Activated CD4-positive, alpha-beta T cell treated with anti-CD3 and anti-CD28 coated beads, Interleukin-2, amount 10 ng/mL, durations not matched to agents 7 days and 5 days (primary cell): Measurements from ENCODE around the gene HOXC13. TPM values are rescaled to one million over a fixed set of nuclear protein-coding genes. Genes with fewer than 3 reads are reported as not detected.
A peak's percentile ranks its signal among the peaks of the same experiment; 100 is the strongest.

ENCODE experiments used
- CTCF ChIA-PET: fragments of 350-600 bp; sonication (Branson Sonifier 250); formaldehyde crosslinking; loops from one replicate; lab custom pipeline; 2021; ENCODE audit warnings: antibody characterized with exemption; lab: Charles Lee
- POLR2A ChIA-PET: fragments of 350-600 bp; sonication (Branson Sonifier 250); formaldehyde crosslinking; loops from one replicate; lab custom pipeline; 2021; ENCODE audit warnings: antibody characterized with exemption; lab: Charles Lee
- DNase-seq: peaks from one replicate; pipeline ENCODE4 v3.0.0-alpha.2; 2020
- H3K27ac Mint-ChIP-seq: one replicate; pipeline ENCODE4 v1.8.0; 2021; ENCODE audit warnings: mild to moderate bottlenecking, moderate library complexity, mixed read lengths
- H3K27me3 Mint-ChIP-seq: one replicate; pipeline ENCODE4 v1.8.0; 2021; ENCODE audit warnings: mixed read lengths
- H3K36me3 Mint-ChIP-seq: one replicate; pipeline ENCODE4 v1.8.0; 2021; ENCODE audit warnings: low read depth, mixed read lengths
- H3K4me1 Mint-ChIP-seq: one replicate; pipeline ENCODE4 v1.8.0; 2021; ENCODE audit warnings: mixed read lengths
- H3K4me3 Mint-ChIP-seq: one replicate; pipeline ENCODE4 v1.8.0; 2021; ENCODE audit warnings: mild to moderate bottlenecking, moderate library complexity, mixed read lengths
- H3K9me3 Mint-ChIP-seq: one replicate; pipeline ENCODE4 v1.8.0; 2021; ENCODE audit warnings: mixed read lengths
- total RNA-seq, 2 experiments: library from RNA; stranded (reverse); gene quantifications; one replicate each; pipeline ENCODE4 v1.2.3, GENCODE V29; 2021

Gene HOXC13
- total RNA-seq, 2 experiments from 2014 or later, result not detected

GRCh38 chr12:53976823-53977595 lies 38.4 kb downstream of the HOXC13 start:
- CTCF ChIA-PET, result interaction anchor here (1.0 kb wide), 1 partner anchor 238 kb away, joined by 3 read pairs; no protein-coding TSS in a partner anchor
- H3K36me3 Mint-ChIP-seq, result peaks cover 7% of the 10 kb centered on the region

GRCh38 chr12:53977596-53978445 lies 39.2 kb downstream of the HOXC13 start:
- H3K27me3 Mint-ChIP-seq, result peaks cover 91% of the 10 kb centered on the region
- H3K4me3 Mint-ChIP-seq, result no peak overlapping the region
- ChIA-PET CTCF (no interaction called here), POLR2A (no interaction called here)
- no peak overlapping the region for H3K27ac Mint-ChIP-seq
- no peak for DNase-seq
- H3K9me3 Mint-ChIP-seq, result no peaks in the 10 kb centered on the region
- H3K36me3 Mint-ChIP-seq, result peaks cover 7% of the 10 kb centered on the region
- peaks cover 13% of the 10 kb centered on the region for H3K4me1 Mint-ChIP-seq

More at GRCh38 chr12:53976823-53977595, 38.4 kb downstream of the HOXC13 start:
- H3K4me1 Mint-ChIP-seq, result peaks cover 13% of the 10 kb centered on the region
- H3K4me3 Mint-ChIP-seq, result no peak overlapping the region
- no peaks in the 10 kb centered on the region for H3K9me3 Mint-ChIP-seq
- H3K27ac Mint-ChIP-seq, result no peak overlapping the region
- POLR2A ChIA-PET, result no interaction called here
- DNase-seq, result no peak
- H3K27me3 Mint-ChIP-seq, result peaks cover 91% of the 10 kb centered on the region

- Mint-ChIP-seq H3K36me3 (peaks cover 3% of the 10 kb centered on the region), H3K27me3 (peaks cover 93% of the 10 kb centered on the region), H3K4me1 (peaks cover 8% of the 10 kb centered on the region), H3K4me3 (no peak overlapping the region), H3K27ac (no peak overlapping the region), H3K9me3 (no peaks in the 10 kb centered on the region)
- DNase-seq, result no peak
- POLR2A ChIA-PET, result no interaction called here
- CTCF ChIA-PET, result no interaction called here
Measured at GRCh38 chr12:53978477-53979356, 40.1 kb downstream of the HOXC13 start.

- no peak for DNase-seq
- ChIA-PET CTCF (interaction anchor here (0.6 to 1.9 kb wide), 3 partner anchors 26 to 234 kb away, joined by 3 to 5 read pairs (median 3); partner anchors contain the start of gene HOXC12), POLR2A (no interaction called here)
- Mint-ChIP-seq H3K4me1 (peaks cover 10% of the 10 kb centered on the region), H3K4me3 (no peak overlapping the region), H3K27ac (no peak overlapping the region), H3K9me3 (no peaks in the 10 kb centered on the region), H3K36me3 (peaks cover 3% of the 10 kb centered on the region), H3K27me3 (peaks cover 96% of the 10 kb centered on the region)
Measured at GRCh38 chr12:53980104-53980801, 41.6 kb downstream of the HOXC13 start.

- ChIA-PET POLR2A (no interaction called here), CTCF (interaction anchor here (0.6 to 1.9 kb wide), 3 partner anchors 26 to 233 kb away, joined by 3 to 5 read pairs (median 3); partner anchors contain the start of gene HOXC12)
- peaks cover 8% of the 10 kb centered on the region for H3K4me1 Mint-ChIP-seq
- no peak for DNase-seq
- no peaks in the 10 kb centered on the region for H3K9me3 Mint-ChIP-seq
- no peaks in the 10 kb centered on the region for H3K36me3 Mint-ChIP-seq
- H3K4me3 Mint-ChIP-seq, result no peak overlapping the region
- peaks cover 95% of the 10 kb centered on the region for H3K27me3 Mint-ChIP-seq
- no peak overlapping the region for H3K27ac Mint-ChIP-seq
Measured at GRCh38 chr12:53980802-53981496, 42.3 kb downstream of the HOXC13 start.

GRCh38 chr12:53981634-53982565 lies 43.3 kb downstream of the HOXC13 start:
- Mint-ChIP-seq H3K27ac (no peak overlapping the region), H3K4me1 (peaks cover 15% of the 10 kb centered on the region), H3K4me3 (no peak overlapping the region), H3K27me3 (peaks cover 96% of the 10 kb centered on the region), H3K36me3 (no peaks in the 10 kb centered on the region), H3K9me3 (no peaks in the 10 kb centered on the region)
- ChIA-PET CTCF (no interaction called here), POLR2A (no interaction called here)
- DNase-seq, result no peak

GRCh38 chr12:53982648-53983567 lies 44.3 kb downstream of the HOXC13 start:
- no peak overlapping the region for H3K27ac Mint-ChIP-seq
- peaks cover 17% of the 10 kb centered on the region for H3K4me1 Mint-ChIP-seq
- ChIA-PET POLR2A (no interaction called here), CTCF (no interaction called here)
- no peaks in the 10 kb centered on the region for H3K9me3 Mint-ChIP-seq
- DNase-seq, result no peak
- H3K27me3 Mint-ChIP-seq, result peaks cover 96% of the 10 kb centered on the region
- H3K36me3 Mint-ChIP-seq, result no peaks in the 10 kb centered on the region
- H3K4me3 Mint-ChIP-seq, result no peak overlapping the region

GRCh38 chr12:53983568-53983949 lies 44.9 kb downstream of the HOXC13 start:
- ChIA-PET POLR2A (no interaction called here), CTCF (interaction anchor here (2.4 kb wide), 1 partner anchor 224 kb away, joined by 12 read pairs; no protein-coding TSS in a partner anchor)
- Mint-ChIP-seq H3K4me1 (peaks cover 20% of the 10 kb centered on the region), H3K4me3 (no peak overlapping the region), H3K9me3 (no peaks in the 10 kb centered on the region), H3K27ac (no peak overlapping the region), H3K36me3 (no peaks in the 10 kb centered on the region), H3K27me3 (peaks cover 96% of the 10 kb centered on the region)
- no peak for DNase-seq

- POLR2A ChIA-PET, result no interaction called here
- Mint-ChIP-seq H3K4me3 (no peak overlapping the region), H3K36me3 (no peaks in the 10 kb centered on the region), H3K4me1 (peaks cover 22% of the 10 kb centered on the region), H3K27ac (peak overlapping the region; percentile 25), H3K27me3 (peaks cover 96% of the 10 kb centered on the region), H3K9me3 (no peaks in the 10 kb centered on the region)
- CTCF ChIA-PET, result interaction anchor here (1.2 to 4.0 kb wide), 9 partner anchors 9 to 394 kb away, joined by 3 to 20 read pairs (median 9); partner anchors contain the start of gene HOXC12
- no peak for DNase-seq
Measured at GRCh38 chr12:53983950-53984572, 45.4 kb downstream of the HOXC13 start.
